Upper lobe of left lung (tissue), 4 donors: ENCODE measurements around the gene GGNBP2.

ENCODE experiments used
- CTCF ChIP-seq, 6 experiments: fragments of 450-650 bp in 4 of 6; fragments of 200-600 bp in 2 of 6; sonication (generic) in 2 of 6; IDR thresholded peaks; one replicate each; pipeline ENCODE4 v1.5.1; 2016 to 2019; ENCODE audit warnings: antibody characterized with exemption in 6 of 6
- EP300 ChIP-seq, 4 donors: sonication (generic); formaldehyde crosslinking; IDR thresholded peaks; one replicate each; pipeline ENCODE4 v1.5.1; 2017; ENCODE audit warnings: antibody characterized with exemption in 4 of 4, control low read depth in 2 of 4
- POLR2A ChIP-seq, 4 donors: fragments of 450-650 bp; IDR thresholded peaks; one replicate each; pipeline ENCODE4 v1.5.1; 2016 to 2017; ENCODE audit warnings: antibody characterized with exemption in 4 of 4, mild to moderate bottlenecking in 2 of 4
- POLR2AphosphoS5 ChIP-seq, 2 donors: sonication (generic); formaldehyde crosslinking; IDR thresholded peaks; one replicate each; pipeline ENCODE4 v1.5.1; 2017; ENCODE audit warnings: antibody characterized with exemption in 2 of 2

- TF ChIP-seq POLR2AphosphoS5 (IDR thresholded peaks at IDR 0.05) (no peak), POLR2A (IDR thresholded peaks at IDR 0.05) (no peak), CTCF (IDR thresholded peaks at IDR 0.05) (no peak), EP300 (IDR thresholded peaks at IDR 0.05) (no peak)
These were observed 66.8 kb downstream of the GGNBP2 start for GRCh38 chr17:36611345-36612072.
